ENCODE measurements around the gene MYOZ2. TPM values are rescaled to one million over a fixed set of nuclear protein-coding genes. Genes with fewer than 3 reads are reported as not detected.
A peak's percentile ranks its signal among the peaks of the same experiment; 100 is the strongest.

MYOZ2 gene
- total and polyA plus RNA-seq, 2 of the 4 experiments (the other 2 are of a cell fraction), result 0.17 to 0.18 TPM

- Histone ChIP-seq H3K79me1 (ENCODE audit: low read depth in 1 of 2, low read length in 2 of 2) (peaks cover 4 to 20% of the 10 kb centered on the region in 2 experiments; a peak in 3 of 4 replicates), H4K20me1 (ENCODE audit: insufficient read depth, low read length) (no peaks in the 10 kb centered on the region), H3K27ac (ENCODE audit: insufficient read depth, low read length) (peak overlapping the region; percentile 56), H3K18ac (ENCODE audit: low read depth, low read length) (peak overlapping the region; percentile 62; the same call in 1 of the 2 replicates), H3K36me3 (ENCODE audit: control insufficient read depth, insufficient read depth, low read length) (no peaks in the 10 kb centered on the region), H2BK120ac (ENCODE audit: low read depth, low read length) (peak overlapping the region; percentile 95), H3K56ac (ENCODE audit: extremely low read depth, insufficient read depth, low read length) (peak overlapping the region; percentile 49), H3K4me1 (ENCODE audit: control insufficient read depth, insufficient read depth, low read length) (peaks cover 3% of the 10 kb centered on the region; the same call in 1 of the 2 replicates), H3K9me3 (ENCODE audit: control insufficient read depth, insufficient read depth, low read length) (no peaks in the 10 kb centered on the region), H2AFZ (replicated peaks; ENCODE audit: low read length, poor library complexity) (peak overlapping the region; percentile 73), H3K4me2 (ENCODE audit: low read depth, low read length) (no peak overlapping the region; the same call in 1 of the 2 replicates), H2BK20ac (ENCODE audit: low read depth, low read length) (peak overlapping the region; percentile 89), H2AK5ac (ENCODE audit: low read depth, low read length) (peak overlapping the region; percentile 94), H3K9ac (ENCODE audit: low read depth, low read length) (no peak overlapping the region), H2BK15ac (ENCODE audit: low read depth, low read length) (peak overlapping the region; percentile 99), H3K14ac (replicated peaks; ENCODE audit: low read depth, low read length) (peak overlapping the region; percentile 93), H3K9me1 (ENCODE audit: insufficient read depth, low read length) (peaks cover 4% of the 10 kb centered on the region; the same call in 1 of the 2 replicates), H3K23ac (ENCODE audit: low read depth, low read length) (peak overlapping the region; percentile 39; the same call in 1 of the 2 replicates), H4K8ac (ENCODE audit: low read depth in 2 of 2, low read length in 2 of 2) (peak overlapping the region; percentile 46 to 69), H2BK5ac (ENCODE audit: low read depth, low read length, poor library complexity, severe bottlenecking) (peak overlapping the region; percentile 91), H3K4me3 (ENCODE audit: insufficient read depth, low read depth, low read length) (no peak overlapping the region), H3K4ac (ENCODE audit: low read depth, low read length) (peak overlapping the region; percentile 90), H3K27me3 (ENCODE audit: control insufficient read depth, insufficient read depth, low read length) (no peaks in the 10 kb centered on the region), H2AK9ac (replicated peaks; ENCODE audit: low read depth, low read length, poor library complexity) (no peak overlapping the region), H4K5ac (ENCODE audit: low read depth, low read length) (peak overlapping the region; percentile 46; the same call in 1 of the 2 replicates), H4K91ac (ENCODE audit: insufficient read depth, low read depth, low read length) (peak overlapping the region; percentile 81)
- no TSS peak for BruUV-seq (replicated peaks)
- WGBS, 2 experiments (ENCODE audit: extremely low coverage in 2 of 2, insufficient read length in 1 of 2), result no CpG with 5 or more reads among the region's 1 CpG
- POLR2A ChIA-PET (ENCODE audit: unreplicated experiment), result interaction anchor here (1.0 kb wide), 1 partner anchor 106 kb away, joined by 3 read pairs; no protein-coding TSS in a partner anchor
- dilution Hi-C loops (cut with HindIII; ENCODE audit: low sequenced_read_pairs, unreplicated experiment) (no loop called here), in situ Hi-C loops (cut with MboI; ENCODE audit: low sequenced_read_pairs) (no loop called here), intact Hi-C loops (cut with micrococcal nuclease) (no loop called here)
- CTCF ChIA-PET, result no interaction called here
- ATAC-seq (ENCODE audit: low read depth) (no peak), DNase-seq (no peak)
- TF ChIP-seq MAZ (IDR thresholded peaks at IDR 0.05; ENCODE audit: borderline replicate concordance, low read depth, low read length) (no peak), MAFK (IDR thresholded peaks at IDR 0.05; ENCODE audit: low read depth, low read length) (no peak), ELK1 (IDR thresholded peaks at IDR 0.05; ENCODE audit: borderline replicate concordance, low read depth, low read length) (no peak), RFX5 (IDR thresholded peaks at IDR 0.05; ENCODE audit: low read depth, low read length) (no peak), CHD1 (IDR thresholded peaks at IDR 0.05; ENCODE audit: low read depth, low read length) (no peak), MXI1 (IDR thresholded peaks at IDR 0.05; ENCODE audit: borderline replicate concordance, low read depth, low read length) (no peak), RCOR1 (IDR thresholded peaks at IDR 0.05; ENCODE audit: insufficient replicate concordance, low read length) (no peak), FOS (IDR thresholded peaks at IDR 0.05; ENCODE audit: low read depth, low read length) (no peak), RAD21 (IDR thresholded peaks at IDR 0.05; ENCODE audit: low read length) (no peak), USF2 (IDR thresholded peaks at IDR 0.05; ENCODE audit: low read depth, low read length) (no peak)
Measured at GRCh38 chr4:119209586-119209985, 74.0 kb downstream of the MYOZ2 start.
